Ishikawa (cell line): ENCODE results near the gene KATNIP.

ENCODE experiments used
- CEBPB ChIP-seq: IDR thresholded peaks from 2 replicates; pipeline ENCODE4 v1.6.1; 2012
- CREB1 ChIP-seq: IDR thresholded peaks from 2 replicates; pipeline ENCODE4 v1.6.1; 2012; ENCODE audit warnings: low read depth
- EGR1 ChIP-seq: IDR thresholded peaks from 2 replicates; pipeline ENCODE4 v1.6.1; 2012
- EP300 ChIP-seq: IDR thresholded peaks from 2 replicates; pipeline ENCODE4 v1.6.1; 2012; ENCODE audit warnings: borderline replicate concordance
- FOXM1 ChIP-seq: IDR thresholded peaks from 2 replicates; pipeline ENCODE4 v1.6.1; 2012; ENCODE audit warnings: low read depth, borderline replicate concordance
- NFIC ChIP-seq: IDR thresholded peaks from 2 replicates; pipeline ENCODE4 v1.6.1; 2012
- RAD21 ChIP-seq: IDR thresholded peaks from 2 replicates; pipeline ENCODE4 v1.6.1; 2012; ENCODE audit warnings: low read depth
- REST ChIP-seq: IDR thresholded peaks from 2 replicates; pipeline ENCODE4 v1.6.1; 2012; ENCODE audit warnings: low read depth, mild to moderate bottlenecking
- TAF1 ChIP-seq: IDR thresholded peaks from 2 replicates; pipeline ENCODE4 v1.6.1; 2012; ENCODE audit warnings: low read depth, mild to moderate bottlenecking
- TCF12 ChIP-seq: IDR thresholded peaks from 2 replicates; pipeline ENCODE4 v1.6.1; 2012; ENCODE audit warnings: low read depth
- TEAD4 ChIP-seq: IDR thresholded peaks from 2 replicates; pipeline ENCODE4 v1.6.1; 2012
- YY1 ChIP-seq: IDR thresholded peaks from 2 replicates; pipeline ENCODE4 v1.6.1; 2012; ENCODE audit warnings: low read depth
- ZBTB7A ChIP-seq: IDR thresholded peaks from 2 replicates; pipeline ENCODE4 v1.6.1; 2012; ENCODE audit warnings: low read depth
- TF ChIP-seq, protein P1 (sequence below): IDR thresholded peaks from 2 replicates; pipeline ENCODE4 v1.6.1; 2012
- TF ChIP-seq, protein P2 (sequence below): IDR thresholded peaks from 2 replicates; pipeline ENCODE4 v1.6.1; 2012

The KATNIP gene

DNA sequence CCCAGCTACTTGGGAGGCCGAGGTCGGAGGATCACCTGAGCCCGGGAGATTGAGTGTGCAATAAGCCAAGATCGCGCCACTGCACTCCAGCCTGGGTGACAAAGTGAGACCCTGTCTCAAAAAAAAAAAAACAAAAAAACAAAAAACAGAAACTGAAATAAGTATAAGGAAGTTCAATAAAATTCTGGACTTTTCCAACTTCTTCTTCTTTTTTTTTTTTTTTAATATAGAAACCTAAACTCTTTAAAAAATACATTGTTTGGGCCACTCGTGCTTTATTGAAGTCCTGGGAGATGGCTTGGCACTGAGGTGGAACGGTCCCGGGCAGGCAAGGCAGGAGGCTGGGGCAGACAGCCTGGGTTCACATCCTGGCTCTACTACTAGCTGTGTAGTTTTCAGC is 36.8 kb downstream of the KATNIP start:
- no peak for TF ChIP-seq EP300
- TF ChIP-seq TAF1: no peak

DNA sequence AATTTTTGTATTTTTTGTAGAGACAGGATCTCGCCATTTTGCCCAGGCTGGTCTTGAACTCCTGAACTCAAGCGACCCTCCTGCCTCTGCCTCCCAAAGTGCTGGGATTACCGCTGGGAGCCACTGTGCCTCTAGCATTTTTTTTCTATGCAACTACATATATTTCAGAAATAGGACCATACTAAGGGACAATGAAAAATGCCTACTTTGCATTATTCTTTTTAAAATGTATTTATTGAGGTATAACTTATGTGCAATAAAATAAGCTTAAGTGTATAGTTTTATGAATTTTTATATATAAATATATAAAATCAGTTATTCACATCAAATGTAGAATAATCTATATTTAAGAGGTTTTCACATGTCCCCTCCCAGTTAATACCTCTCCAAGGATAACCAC is 38.1 kb downstream of the KATNIP start:
- no peak for TF ChIP-seq NFIC
- no peak for TF ChIP-seq TEAD4
- TF ChIP-seq YY1: no peak

GRCh38 chr16:27591837-27592236 is 41.9 kb downstream of the KATNIP start:
- TF ChIP-seq ZBTB7A: no peak
- TF ChIP-seq, protein P1, sequence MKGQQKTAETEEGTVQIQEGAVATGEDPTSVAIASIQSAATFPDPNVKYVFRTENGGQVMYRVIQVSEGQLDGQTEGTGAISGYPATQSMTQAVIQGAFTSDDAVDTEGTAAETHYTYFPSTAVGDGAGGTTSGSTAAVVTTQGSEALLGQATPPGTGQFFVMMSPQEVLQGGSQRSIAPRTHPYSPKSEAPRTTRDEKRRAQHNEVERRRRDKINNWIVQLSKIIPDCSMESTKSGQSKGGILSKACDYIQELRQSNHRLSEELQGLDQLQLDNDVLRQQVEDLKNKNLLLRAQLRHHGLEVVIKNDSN: no peak
- no peak for TF ChIP-seq RAD21
- TF ChIP-seq TCF12: no peak
- TF ChIP-seq TAF1: no peak
- TF ChIP-seq NFIC: no peak
- no peak for TF ChIP-seq FOXM1
- TF ChIP-seq CREB1: no peak
- TF ChIP-seq EGR1: no peak
- TF ChIP-seq CEBPB: no peak
- TF ChIP-seq, protein P2, sequence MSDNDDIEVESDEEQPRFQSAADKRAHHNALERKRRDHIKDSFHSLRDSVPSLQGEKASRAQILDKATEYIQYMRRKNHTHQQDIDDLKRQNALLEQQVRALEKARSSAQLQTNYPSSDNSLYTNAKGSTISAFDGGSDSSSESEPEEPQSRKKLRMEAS: no peak
- no peak for TF ChIP-seq EP300
- TF ChIP-seq YY1: no peak
- TF ChIP-seq TEAD4: no peak
- TF ChIP-seq REST: no peak

GRCh38 chr16:27595475-27595874 is 45.5 kb downstream of the KATNIP start:
- TF ChIP-seq TAF1 (no peak), YY1 (no peak), TCF12 (no peak), FOXM1 (no peak), CEBPB (no peak), EP300 (no peak), RAD21 (no peak), ZBTB7A (no peak), CREB1 (no peak), EGR1 (no peak), REST (no peak), NFIC (no peak), TEAD4 (no peak)
- TF ChIP-seq, protein P2: no peak
- TF ChIP-seq, protein P1: no peak

- TF ChIP-seq NFIC (no peak), TEAD4 (no peak)
Measured at GRCh38 chr16:27595993-27596392, 46.0 kb downstream of the KATNIP start.

GRCh38 chr16:27596411-27596810 is 46.5 kb downstream of the KATNIP start:
- TF ChIP-seq, protein P1: no peak
- no peak for TF ChIP-seq EGR1
- no peak for TF ChIP-seq TCF12
- no peak for TF ChIP-seq TEAD4
- no peak for TF ChIP-seq CEBPB
- TF ChIP-seq CREB1: no peak
- no peak for TF ChIP-seq TAF1
- TF ChIP-seq ZBTB7A: no peak
- TF ChIP-seq NFIC: no peak
- TF ChIP-seq FOXM1: no peak
